Measurements from ENCODE around the gene OR8B3. TPM values are rescaled to one million over a fixed set of nuclear protein-coding genes. Genes with fewer than 3 reads are reported as not detected.
"Not testable (repeated sequence)": the region's sequence is repeated elsewhere in the genome, so short reads cannot be mapped to it uniquely, and the experiment has no call there.

Gene OR8B3
- total RNA-seq, 1 experiment from 2014 or later = not detected

GRCh38 chr11:124405581-124405980 is 6.8 kb upstream of the OR8B3 start:
- H3K4me1 ChIP-seq (ENCODE audit: control insufficient read depth in 1 of 2, insufficient read depth in 2 of 2, low read length in 2 of 2) = no peaks in the 10 kb centered on the region
- H3K4me3 ChIP-seq (replicated peaks in 1 of 2; ENCODE audit: low read depth in 1 of 2, low read length in 2 of 2) = no peak overlapping the region
- H3K9ac ChIP-seq (ENCODE audit: low read length) = no peak overlapping the region
- ChIA-PET CTCF (no interaction called here), RAD21 (ENCODE audit: low non-redundant PET in 1 of 2, low total read pairs in 2 of 2, uncharacterized antibody in 2 of 2, unreplicated experiment in 2 of 2) (no interaction called here), POLR2A (no interaction called here)
- no peaks in the 10 kb centered on the region for H3K79me2 ChIP-seq (ENCODE audit: insufficient read depth, low read length)
- ATAC-seq (no peak), DNase-seq (ENCODE audit: low read depth, low spot score) (no peak)
- no peaks in the 10 kb centered on the region for H4K20me1 ChIP-seq (ENCODE audit: insufficient read depth)
- no peaks in the 10 kb centered on the region for H3K36me3 ChIP-seq (ENCODE audit: control insufficient read depth in 1 of 2, insufficient read depth in 2 of 2, low read length in 2 of 2)
- H2AFZ ChIP-seq (ENCODE audit: low read depth, low read length, poor library complexity, severe bottlenecking) = no peak overlapping the region
- H3K27me3 ChIP-seq (ENCODE audit: insufficient read depth, low read length) = peaks cover 53% of the 10 kb centered on the region
- intact Hi-C loops (cut with micrococcal nuclease) = no loop called here
- no TSS peak for BruUV-seq (replicated peaks)
- TF ChIP-seq JUND (IDR thresholded peaks at IDR 0.05) (no peak), CBX3 (IDR thresholded peaks at IDR 0.05; ENCODE audit: low read depth) (no peak), FOSL1 (IDR thresholded peaks at IDR 0.05; ENCODE audit: low read depth) (no peak), EZH2 (IDR thresholded peaks at IDR 0.05) (no peak), SRF (IDR thresholded peaks at IDR 0.05; ENCODE audit: low read depth) (no peak), ELF1 (IDR thresholded peaks at IDR 0.05; ENCODE audit: borderline replicate concordance, low read depth) (no peak), REST (IDR thresholded peaks at IDR 0.05; ENCODE audit: low read depth) (no peak), ZNF274 (IDR thresholded peaks at IDR 0.05; ENCODE audit: low read depth, low read length) (no peak), ATF3 (IDR thresholded peaks at IDR 0.05) (no peak), EGR1 (IDR thresholded peaks at IDR 0.05; ENCODE audit: low read depth) (no peak), POLR2A (IDR thresholded peaks at IDR 0.05; ENCODE audit: borderline replicate concordance, extremely low read depth, insufficient read depth, insufficient read length) (no peak), YY1 (IDR thresholded peaks at IDR 0.05; ENCODE audit: extremely low read depth, insufficient replicate concordance, low read depth, low read length) (no peak), ZFX (IDR thresholded peaks at IDR 0.05) (no peak), POLR2AphosphoS5 (IDR thresholded peaks at IDR 0.05; ENCODE audit: low read depth, low read length) (no peak), RAD21 (IDR thresholded peaks at IDR 0.05; ENCODE audit: low read depth) (no peak), TCF7L2 (IDR thresholded peaks at IDR 0.05; ENCODE audit: borderline replicate concordance, extremely low read depth, insufficient read depth, insufficient read length) (no peak)
- no peak overlapping the region for H3K4me2 ChIP-seq (ENCODE audit: low read length)
- H3K9me3 ChIP-seq (ENCODE audit: control insufficient read depth in 1 of 2, insufficient read depth in 1 of 2, low read depth in 1 of 2, low read length in 2 of 2) = no peaks in the 10 kb centered on the region
- no peak overlapping the region for H3K27ac ChIP-seq (ENCODE audit: low read depth, low read length)
- no peaks in the 10 kb centered on the region for H3K9me2 ChIP-seq (ENCODE audit: insufficient read depth)

DNA sequence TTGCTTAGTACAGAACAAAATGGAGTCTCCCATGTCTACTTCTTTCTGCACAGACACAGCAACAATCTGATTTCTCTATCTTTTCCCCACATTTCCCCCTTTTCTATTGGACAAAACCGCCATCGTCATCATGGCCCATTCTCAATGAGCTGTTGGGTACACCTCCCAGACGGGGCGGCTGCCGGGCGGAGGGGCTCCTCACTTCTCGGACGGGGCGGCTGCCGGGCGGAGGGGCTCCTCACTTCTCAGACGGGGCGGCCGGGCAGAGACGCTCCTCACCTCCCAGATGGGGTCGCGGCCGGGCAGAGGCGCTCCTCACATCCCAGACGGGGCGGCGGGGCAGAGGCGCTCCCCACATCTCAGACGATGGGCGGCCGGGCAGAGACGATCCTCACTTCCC is 4.4 kb upstream of the OR8B3 start:
- DNase-seq (ENCODE audit: low read depth, low spot score); CTCF ChIA-PET; H4K20me1 ChIP-seq (ENCODE audit: insufficient read depth); H3K9ac ChIP-seq (ENCODE audit: low read length); H3K27ac ChIP-seq (ENCODE audit: low read depth, low read length); H3K4me3 ChIP-seq (replicated peaks in 1 of 2; ENCODE audit: low read depth in 1 of 2, low read length in 2 of 2); H3K79me2 ChIP-seq (ENCODE audit: insufficient read depth, low read length); H3K36me3 ChIP-seq (ENCODE audit: control insufficient read depth in 1 of 2, insufficient read depth in 2 of 2, low read length in 2 of 2); ATAC-seq; H3K4me1 ChIP-seq (ENCODE audit: control insufficient read depth in 1 of 2, insufficient read depth in 2 of 2, low read length in 2 of 2); RAD21 ChIA-PET (ENCODE audit: low non-redundant PET in 1 of 2, low total read pairs in 2 of 2, uncharacterized antibody in 2 of 2, unreplicated experiment in 2 of 2); H2AFZ ChIP-seq (ENCODE audit: low read depth, low read length, poor library complexity, severe bottlenecking); H3K9me2 ChIP-seq (ENCODE audit: insufficient read depth); BruUV-seq (replicated peaks); POLR2A ChIA-PET; intact Hi-C loops (cut with micrococcal nuclease); H3K9me3 ChIP-seq (ENCODE audit: control insufficient read depth in 1 of 2, insufficient read depth in 1 of 2, low read depth in 1 of 2, low read length in 2 of 2); H3K4me2 ChIP-seq (ENCODE audit: low read length): not testable (repeated sequence)
- peaks cover 32% of the 10 kb centered on the region for H3K27me3 ChIP-seq (ENCODE audit: insufficient read depth, low read length)
